GM12892 (cell line): ENCODE data around the gene RCC2.

Source experiments
- POLR2A ChIP-seq: IDR thresholded peaks from 2 replicates; pipeline ENCODE4 v1.6.1; 2011; ENCODE audit warnings: low read depth, low read length, control low read depth
- POLR2AphosphoS5 ChIP-seq: IDR thresholded peaks from 2 replicates; pipeline ENCODE4 v1.6.1; 2011; ENCODE audit warnings: low read depth, low read length, control low read depth

DNA sequence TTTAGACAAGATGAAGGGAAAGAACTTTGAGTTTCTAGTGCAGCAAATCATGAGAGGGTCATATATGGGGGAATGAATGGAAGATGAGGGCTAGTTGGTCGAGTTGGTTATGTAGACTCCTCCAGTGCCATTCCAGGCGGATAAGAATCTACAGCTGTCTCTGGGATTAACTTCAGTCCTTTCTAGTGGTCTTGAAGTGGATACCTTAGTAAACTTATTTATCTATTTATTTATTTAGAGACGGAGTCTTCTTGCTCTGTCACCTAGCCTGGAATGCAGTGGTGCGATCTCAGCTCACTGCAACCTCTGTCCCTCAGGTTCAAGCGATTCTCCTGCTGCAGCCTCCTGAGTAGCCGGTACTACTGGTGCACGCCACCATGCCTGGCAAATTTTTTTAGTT is 41.4 kb upstream of the RCC2 start:
- TF ChIP-seq POLR2AphosphoS5 (no peak), POLR2A (no peak)
